BE2C (cell line): Measurements from ENCODE around the gene TMC4.

Source experiments
- DNase-seq: peaks from one replicate; pipeline ENCODE4 v3.0.0-alpha.2; 2020
- H3K27me3 ChIP-seq: fragments of 250-450 bp; sonication (Bioruptor Pico); 2 replicates; pipeline ENCODE4 v1.5.1; 2020; ENCODE audit warnings: mild to moderate bottlenecking
- H3K36me3 ChIP-seq: fragments of 250-450 bp; sonication (Bioruptor Pico); 2 replicates; pipeline ENCODE4 v1.5.1; 2020; ENCODE audit warnings: mild to moderate bottlenecking
- H3K4me1 ChIP-seq: fragments of 250-450 bp; sonication (Bioruptor Pico); 2 replicates; pipeline ENCODE4 v1.5.1; 2020
- H3K4me3 ChIP-seq: 2 replicates; pipeline ENCODE4 v1.5.1; 2011; ENCODE audit warnings: low read depth, low read length
- H3K9me3 ChIP-seq: fragments of 250-450 bp; sonication (Bioruptor Pico); 2 replicates; pipeline ENCODE4 v1.5.1; 2020
- CTCF ChIP-seq: IDR thresholded peaks from 2 replicates; pipeline ENCODE4 v1.5.1; 2012; ENCODE audit warnings: mild to moderate bottlenecking, low read depth, low read length

Gene TMC4

GRCh38 chr19:54206831-54207177 lies 33.8 kb upstream of the TMC4 start:
- no peak for DNase-seq
- Histone ChIP-seq H3K4me1 (peaks cover 42% of the 10 kb centered on the region), H3K27me3 (no peaks in the 10 kb centered on the region), H3K9me3 (no peaks in the 10 kb centered on the region; the same call in 1 of the 2 replicates), H3K36me3 (peaks cover 95% of the 10 kb centered on the region), H3K4me3 (no peak overlapping the region)
- no peak for TF ChIP-seq CTCF

- H3K4me1 ChIP-seq, result peaks cover 42% of the 10 kb centered on the region
- no peak for DNase-seq
- peaks cover 96% of the 10 kb centered on the region for H3K36me3 ChIP-seq
- H3K27me3 ChIP-seq, result no peaks in the 10 kb centered on the region
- H3K4me3 ChIP-seq, result no peak overlapping the region
- no peak for TF ChIP-seq CTCF
- H3K9me3 ChIP-seq, result no peaks in the 10 kb centered on the region; the same call in 1 of the 2 replicates
Observed at GRCh38 chr19:54206030-54206830, 33.3 kb upstream of the TMC4 start.

GRCh38 chr19:54204767-54205468 lies 32.0 kb upstream of the TMC4 start:
- DNase-seq, result no peak
- peaks cover 37% of the 10 kb centered on the region for H3K4me1 ChIP-seq
- H3K9me3 ChIP-seq, result no peaks in the 10 kb centered on the region
- H3K36me3 ChIP-seq, result peaks cover 91% of the 10 kb centered on the region
- H3K4me3 ChIP-seq, result 0 out of 2 replicates have a peak overlapping the region, but pooled peaks have one; percentile 4
- H3K27me3 ChIP-seq, result no peaks in the 10 kb centered on the region
- TF ChIP-seq CTCF, result no peak

GRCh38 chr19:54203151-54203611 lies 30.2 kb upstream of the TMC4 start:
- H3K9me3 ChIP-seq, result no peaks in the 10 kb centered on the region
- peaks cover 74% of the 10 kb centered on the region for H3K36me3 ChIP-seq
- peak overlapping the region; percentile 92 for H3K4me3 ChIP-seq
- no peak for DNase-seq
- H3K27me3 ChIP-seq, result no peaks in the 10 kb centered on the region
- peaks cover 20% of the 10 kb centered on the region for H3K4me1 ChIP-seq
- no peak for TF ChIP-seq CTCF

- Histone ChIP-seq H3K4me3 (peak overlapping the region; percentile 92), H3K36me3 (peaks cover 62% of the 10 kb centered on the region), H3K4me1 (peaks cover 10% of the 10 kb centered on the region), H3K27me3 (no peaks in the 10 kb centered on the region), H3K9me3 (no peaks in the 10 kb centered on the region)
- TF ChIP-seq CTCF, result no peak
- DNase-seq, result no peak
Observed at GRCh38 chr19:54201980-54202379, 29.0 kb upstream of the TMC4 start.
